GM18873 (cell line): ENCODE results near the gene GPR62.

ENCODE experiments used
- ATAC-seq: cut with Tn5 transposase; IDR thresholded peaks from one replicate; pipeline ENCODE4 v1.9.1; 2021; ENCODE audit warnings: mild to moderate bottlenecking, moderate library complexity, moderate number of reproducible peaks; ENCODE audit not compliant: unreplicated experiment, low FRiP score

GPR62 gene

GRCh38 chr3:51953445-51953844, 1.7 kb upstream of the GPR62 start:
- ATAC-seq, result no peak

- ATAC-seq, result no peak
These were observed 1.1 kb upstream of the GPR62 start for GRCh38 chr3:51954105-51954504.

GRCh38 chr3:51954713-51955112, 468 bp upstream of the GPR62 start:
- ATAC-seq, result no peak

GRCh38 chr3:51955893-51956770, 951 bp downstream of the GPR62 start:
- ATAC-seq, result no peak

GRCh38 chr3:51957520-51958205, 2.5 kb downstream of the GPR62 start:
- ATAC-seq, result no peak

- no peak for ATAC-seq
These were observed 3.7 kb downstream of the GPR62 start for GRCh38 chr3:51958603-51959521.

- ATAC-seq, result no peak
These were observed 4.5 kb downstream of the GPR62 start for GRCh38 chr3:51959651-51960050.

GRCh38 chr3:51960386-51960785, 5.2 kb downstream of the GPR62 start:
- ATAC-seq, result no peak

GRCh38 chr3:51961011-51961410, 5.8 kb downstream of the GPR62 start:
- ATAC-seq, result no peak

- ATAC-seq, result no peak
These were observed 6.7 kb downstream of the GPR62 start for GRCh38 chr3:51961602-51962569.

GRCh38 chr3:51962854-51963530, 7.8 kb downstream of the GPR62 start:
- ATAC-seq, result no peak

- no peak for ATAC-seq
These were observed 8.8 kb downstream of the GPR62 start for GRCh38 chr3:51963951-51964451.

GRCh38 chr3:51964521-51964920, 9.3 kb downstream of the GPR62 start:
- no peak for ATAC-seq

- ATAC-seq, result no peak
These were observed 10.8 kb downstream of the GPR62 start for GRCh38 chr3:51966016-51966415.

- ATAC-seq, result no peak
These were observed 11.3 kb downstream of the GPR62 start for GRCh38 chr3:51966486-51966885.

GRCh38 chr3:51966922-51967383, 11.8 kb downstream of the GPR62 start:
- no peak for ATAC-seq

GRCh38 chr3:51967384-51968169, 12.4 kb downstream of the GPR62 start, which contains the start of gene PCBP4:
TSS of gene PCBP4 (minus strand) at chr3:51967454. CDS start at chr3:51961240, 6,214 bp downstream.
- ATAC-seq, result no peak
